Cardiac fibroblast (primary cell): ENCODE results near the gene ABITRAM.
"Not testable (repeated sequence)": the region's sequence is repeated elsewhere in the genome, so short reads cannot be mapped to it uniquely, and the experiment has no call there.

Experiments
- DNase-seq, 2 donors: peaks; one replicate each; pipeline versions ENCODE4 v3.0.0 to v3.0.0-alpha.2; 2010; ENCODE audit warnings: low read depth in 2 of 2
- H3K4me3 ChIP-seq, 2 donors: replicated peaks in 1 of 2; 1 replicate in 1 of 2; 2 replicates in 1 of 2; pipeline ENCODE4 v1.5.1; 2011; ENCODE audit warnings: low read depth in 2 of 2, low read length in 2 of 2, mild to moderate bottlenecking in 2 of 2, moderate library complexity in 1 of 2
- TF ChIP-seq, protein P1 (sequence below): IDR thresholded peaks from one replicate; pipeline ENCODE4 v1.5.1; 2011; ENCODE audit warnings: low read depth, mild to moderate bottlenecking, low read length, inconsistent platforms

The ABITRAM gene

DNA sequence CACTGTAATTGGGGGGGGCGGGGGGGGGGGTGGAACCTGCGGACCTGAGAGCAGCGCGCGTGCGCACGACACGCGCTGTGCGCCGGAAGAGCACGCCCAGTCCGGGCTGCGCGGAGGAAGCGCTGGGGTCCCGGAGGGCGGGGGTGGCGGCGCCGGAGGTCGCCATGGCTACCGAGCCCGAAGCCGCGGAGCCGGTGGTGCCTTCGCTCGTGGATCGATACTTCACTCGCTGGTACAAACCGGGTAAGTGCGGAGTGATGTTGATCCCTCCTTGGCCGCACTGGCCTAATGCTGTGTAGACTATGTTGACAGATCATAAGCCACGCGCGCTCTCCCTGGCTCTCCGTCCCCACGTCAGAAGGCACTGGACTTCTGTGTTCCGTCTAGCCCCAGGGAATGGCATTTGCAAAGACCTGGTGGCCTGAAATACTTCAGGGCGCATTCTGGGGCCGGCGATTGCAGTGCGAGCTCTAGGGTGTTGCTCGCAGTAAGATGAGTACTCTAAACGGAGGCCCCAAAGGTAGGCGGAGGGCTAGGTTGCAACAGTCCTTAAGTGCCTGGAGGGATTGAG, at the start of gene ABITRAM:
TSS of gene ABITRAM (plus strand) at position 78 of the 571 bp plus-strand sequence. CDS start at position 165, 87 bp downstream.
- DNase-seq, result peak; percentile 78 to 89
- H3K4me3 ChIP-seq, result peak within 1 kb of the TSS; percentile 77 to 96
- TF ChIP-seq, protein P1, sequence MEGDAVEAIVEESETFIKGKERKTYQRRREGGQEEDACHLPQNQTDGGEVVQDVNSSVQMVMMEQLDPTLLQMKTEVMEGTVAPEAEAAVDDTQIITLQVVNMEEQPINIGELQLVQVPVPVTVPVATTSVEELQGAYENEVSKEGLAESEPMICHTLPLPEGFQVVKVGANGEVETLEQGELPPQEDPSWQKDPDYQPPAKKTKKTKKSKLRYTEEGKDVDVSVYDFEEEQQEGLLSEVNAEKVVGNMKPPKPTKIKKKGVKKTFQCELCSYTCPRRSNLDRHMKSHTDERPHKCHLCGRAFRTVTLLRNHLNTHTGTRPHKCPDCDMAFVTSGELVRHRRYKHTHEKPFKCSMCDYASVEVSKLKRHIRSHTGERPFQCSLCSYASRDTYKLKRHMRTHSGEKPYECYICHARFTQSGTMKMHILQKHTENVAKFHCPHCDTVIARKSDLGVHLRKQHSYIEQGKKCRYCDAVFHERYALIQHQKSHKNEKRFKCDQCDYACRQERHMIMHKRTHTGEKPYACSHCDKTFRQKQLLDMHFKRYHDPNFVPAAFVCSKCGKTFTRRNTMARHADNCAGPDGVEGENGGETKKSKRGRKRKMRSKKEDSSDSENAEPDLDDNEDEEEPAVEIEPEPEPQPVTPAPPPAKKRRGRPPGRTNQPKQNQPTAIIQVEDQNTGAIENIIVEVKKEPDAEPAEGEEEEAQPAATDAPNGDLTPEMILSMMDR, result no peak

GRCh38 chr9:108884701-108885100, 49.5 kb upstream of the ABITRAM start:
- H3K4me3 ChIP-seq, result no peak overlapping the region
- DNase-seq, result no peak
- TF ChIP-seq, protein P1, result no peak

DNA sequence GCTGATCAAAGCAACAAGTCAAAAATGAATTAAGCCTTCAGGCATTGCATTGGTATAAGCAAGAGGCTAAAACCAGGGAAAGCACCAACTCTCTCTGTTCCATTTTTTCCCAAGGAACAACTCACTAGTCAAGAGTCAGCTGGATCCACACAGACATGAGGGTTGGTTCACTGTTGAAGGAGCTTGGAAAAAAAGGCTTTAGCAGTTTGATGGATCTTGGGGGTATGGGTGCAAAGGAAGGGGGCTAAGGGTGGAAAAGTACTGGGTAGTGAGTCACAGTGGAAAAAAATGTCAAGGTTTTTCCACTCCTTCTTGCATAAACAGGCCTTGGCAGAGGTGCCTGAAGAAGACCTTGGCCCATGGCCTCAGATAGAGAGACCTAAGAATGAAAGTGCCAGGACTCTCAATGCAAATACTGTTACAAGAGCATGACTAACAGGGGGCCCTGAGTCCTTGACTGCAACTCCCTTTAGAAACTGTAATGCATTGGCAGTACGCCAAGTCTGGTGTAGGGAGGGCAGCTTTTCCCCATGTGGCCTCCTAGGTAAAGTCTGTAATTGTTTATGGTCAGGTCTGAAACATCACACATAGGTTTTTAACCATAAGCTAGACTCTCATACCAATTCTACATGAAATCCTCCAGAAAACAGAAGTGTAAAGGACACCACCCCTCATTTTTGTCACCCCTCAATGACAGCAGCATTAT, 48.4 kb upstream of the ABITRAM start:
- TF ChIP-seq, protein P1, result no peak

GRCh38 chr9:108886594-108887271, 47.5 kb upstream of the ABITRAM start:
- not testable (repeated sequence) for H3K4me3 ChIP-seq
- DNase-seq, result peak; percentile 5 to 26

More for the DNA sequence above, 48.4 kb upstream of the ABITRAM start:
- no peak overlapping the region for H3K4me3 ChIP-seq
- peak; percentile 89 to 94 for DNase-seq

DNA sequence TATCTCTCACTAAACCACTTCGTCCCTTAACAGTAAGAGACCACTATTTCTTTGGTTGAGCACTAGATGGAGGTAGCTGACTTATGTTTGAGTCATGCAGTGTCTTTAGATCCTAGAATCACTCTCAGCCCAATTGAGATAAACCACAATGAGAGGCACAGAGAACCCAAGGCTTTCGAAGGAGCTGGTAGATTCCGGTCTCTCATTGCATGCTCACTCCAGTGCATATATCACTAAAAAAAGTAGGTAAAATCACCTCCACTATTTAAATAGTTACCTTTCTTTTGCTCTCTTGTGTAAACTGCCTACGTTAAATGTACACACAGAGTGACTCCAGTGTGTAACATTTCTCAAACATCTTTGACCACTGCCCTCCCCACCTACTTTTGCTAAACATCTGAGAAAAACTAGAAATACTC, 44.5 kb upstream of the ABITRAM start:
- TF ChIP-seq, protein P1, result peak; percentile 32
- peak; percentile 50 to 55 for DNase-seq
- no peak overlapping the region for H3K4me3 ChIP-seq

DNA sequence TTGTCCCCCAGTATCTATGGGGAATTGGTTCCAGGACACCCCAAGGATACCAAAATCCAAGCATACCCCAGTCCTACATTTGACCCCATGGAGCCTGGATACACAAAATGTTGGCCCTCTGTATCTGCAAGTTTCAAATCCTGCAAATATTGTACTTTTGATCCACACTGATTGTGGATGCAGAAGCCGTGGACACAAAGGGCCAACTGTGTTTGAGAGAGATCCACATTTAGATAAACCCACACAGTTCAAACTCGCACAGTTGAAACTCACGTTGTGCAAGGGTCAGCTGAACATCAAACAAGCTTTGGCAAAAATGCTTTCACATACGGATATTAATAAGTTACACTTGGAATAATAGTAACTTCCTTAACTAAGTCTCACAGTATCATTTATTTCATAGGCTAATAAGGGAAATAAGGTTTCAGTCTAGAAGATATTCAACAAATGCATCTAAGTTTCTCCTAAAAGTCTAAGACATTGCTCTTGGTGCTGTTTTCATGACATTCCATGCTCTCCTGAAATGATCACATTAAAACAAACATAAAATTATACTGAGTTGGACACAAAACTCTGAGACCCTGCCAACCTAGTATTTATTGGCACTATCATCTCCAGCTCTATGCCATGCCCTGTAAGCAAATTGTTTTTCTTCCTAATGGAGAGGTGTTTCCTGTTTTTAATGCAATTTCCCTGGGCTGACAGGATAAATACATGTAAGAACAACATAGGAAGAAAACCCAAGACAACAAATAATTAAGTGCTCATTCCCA, 39.8 kb upstream of the ABITRAM start:
- H3K4me3 ChIP-seq, result no peak overlapping the region
- no peak for DNase-seq
- TF ChIP-seq, protein P1, result no peak
